Measurements from ENCODE around the gene SPNS1. TPM values are rescaled to one million over a fixed set of nuclear protein-coding genes. Genes with fewer than 3 reads are reported as not detected.
A peak's percentile ranks its signal among the peaks of the same experiment; 100 is the strongest.

The SPNS1 gene
- total RNA-seq, 2 experiments from 2014 or later = 22.1 to 27.6 TPM

DNA sequence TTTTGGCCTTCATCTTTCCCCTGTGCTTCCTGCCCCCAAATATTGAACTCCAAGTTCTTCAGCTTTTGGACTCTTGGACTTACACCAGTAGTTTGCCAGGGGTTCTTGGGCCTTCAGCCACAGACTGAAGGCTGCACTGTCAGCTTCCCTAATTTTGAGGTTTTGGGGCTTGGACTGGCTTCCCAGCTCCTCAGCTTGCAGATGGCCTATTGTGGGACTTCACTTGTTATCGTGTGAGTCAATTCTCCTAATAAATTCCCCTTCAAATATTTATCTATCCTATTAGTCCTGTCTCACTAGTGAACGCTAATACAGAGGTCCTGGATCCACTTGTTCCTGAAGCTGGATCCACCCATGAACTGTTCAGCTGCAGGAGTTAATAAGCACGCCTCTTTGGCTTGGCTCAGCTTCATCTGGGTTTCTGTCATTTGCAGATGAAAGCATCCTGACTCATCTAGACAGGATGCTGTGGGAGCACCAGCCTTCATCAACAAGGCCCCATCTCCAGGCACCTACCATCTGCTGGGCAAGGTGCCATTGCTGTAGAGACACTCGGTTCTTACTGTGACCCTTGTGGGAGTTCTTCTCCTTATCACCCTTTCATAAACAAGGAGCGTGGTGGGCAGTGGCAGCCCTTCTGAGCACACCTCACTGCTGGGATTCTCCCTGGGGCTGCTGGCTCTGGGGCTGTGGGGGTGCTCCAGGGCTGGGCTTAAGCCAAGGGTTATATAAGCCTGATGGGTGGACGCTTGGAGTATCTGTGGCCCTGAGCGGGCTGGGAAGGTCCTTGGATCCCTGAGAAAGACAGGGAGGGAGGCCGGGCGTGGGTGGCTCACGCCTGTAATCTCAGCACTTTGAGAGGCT is 33.4 kb downstream of the SPNS1 start:
- peaks cover 42% of the 10 kb centered on the region for H3K4me1 Mint-ChIP-seq
- H3K36me3 Mint-ChIP-seq = peaks cover 2% of the 10 kb centered on the region
- peak overlapping the region; percentile 13 for H3K4me3 Mint-ChIP-seq
- H3K27me3 Mint-ChIP-seq = no peaks in the 10 kb centered on the region
- ATAC-seq (peak; percentile 93), DNase-seq (peak; percentile 85)
- CTCF ChIA-PET = interaction anchor here (0.9 to 1.2 kb wide), 5 partner anchors 14 to 34 kb away, joined by 3 to 4 read pairs (median 4); no protein-coding TSS in a partner anchor
- H3K9me3 Mint-ChIP-seq (ENCODE audit: low read depth) = no peaks in the 10 kb centered on the region
- H3K27ac Mint-ChIP-seq = peak overlapping the region; percentile 94

- ATAC-seq = peak; percentile 24
Observed at GRCh38 chr16:29009050-29009837, 34.7 kb downstream of the SPNS1 start.

GRCh38 chr16:29009838-29010166 is 35.2 kb downstream of the SPNS1 start:
- Mint-ChIP-seq H3K27me3 (no peaks in the 10 kb centered on the region), H3K27ac (peak overlapping the region; percentile 94), H3K4me3 (no peak overlapping the region), H3K36me3 (peaks cover 2% of the 10 kb centered on the region), H3K4me1 (peaks cover 50% of the 10 kb centered on the region), H3K9me3 (ENCODE audit: low read depth) (no peaks in the 10 kb centered on the region)
- CTCF ChIA-PET = interaction anchor here (0.7 to 2.4 kb wide), 3 partner anchors 12 to 36 kb away, joined by 3 to 11 read pairs (median 10); partner anchors contain the start of gene SPNS1
- no peak for ATAC-seq
- no peak for DNase-seq

More at GRCh38 chr16:29009050-29009837, 34.7 kb downstream of the SPNS1 start:
- Mint-ChIP-seq H3K36me3 (peaks cover 2% of the 10 kb centered on the region), H3K27me3 (no peaks in the 10 kb centered on the region), H3K27ac (peak overlapping the region; percentile 94), H3K4me1 (peaks cover 51% of the 10 kb centered on the region), H3K4me3 (peak overlapping the region; percentile 70), H3K9me3 (ENCODE audit: low read depth) (no peaks in the 10 kb centered on the region)
- CTCF ChIA-PET = interaction anchor here (0.7 to 2.4 kb wide), 4 partner anchors 15 to 36 kb away, joined by 3 to 10 read pairs (median 4); partner anchors contain the start of gene SPNS1
- peak; percentile 63 for DNase-seq

DNA sequence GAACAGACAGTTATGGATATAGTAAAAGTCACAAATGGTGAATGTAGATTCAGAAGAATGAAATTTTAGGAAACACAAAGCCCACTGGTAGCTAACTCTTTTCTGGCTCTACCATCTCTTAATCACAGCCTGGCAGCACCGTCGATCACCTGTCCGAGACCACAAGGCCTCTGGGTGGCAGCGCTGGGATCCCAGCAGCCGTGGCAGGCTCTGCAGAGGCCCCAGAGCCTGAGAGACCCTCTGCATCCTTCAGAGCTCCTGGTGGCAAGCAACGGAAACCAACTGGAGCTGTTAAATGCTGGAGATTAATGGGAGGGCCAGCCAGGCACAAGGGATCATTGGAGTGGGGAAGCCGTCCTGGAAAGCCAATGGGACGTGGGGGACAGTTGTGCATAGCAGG is 36.5 kb downstream of the SPNS1 start:
- no peaks in the 10 kb centered on the region for H3K9me3 Mint-ChIP-seq (ENCODE audit: low read depth)
- DNase-seq (no peak), ATAC-seq (no peak)
- H3K4me1 Mint-ChIP-seq = peaks cover 50% of the 10 kb centered on the region
- CTCF ChIA-PET = interaction anchor here (0.8 to 2.4 kb wide), 5 partner anchors 10 to 37 kb away, joined by 3 to 11 read pairs (median 7); partner anchors contain the start of gene SPNS1
- H3K27ac Mint-ChIP-seq = no peak overlapping the region
- H3K4me3 Mint-ChIP-seq = no peak overlapping the region
- H3K36me3 Mint-ChIP-seq = peaks cover 2% of the 10 kb centered on the region
- H3K27me3 Mint-ChIP-seq = no peaks in the 10 kb centered on the region

DNA sequence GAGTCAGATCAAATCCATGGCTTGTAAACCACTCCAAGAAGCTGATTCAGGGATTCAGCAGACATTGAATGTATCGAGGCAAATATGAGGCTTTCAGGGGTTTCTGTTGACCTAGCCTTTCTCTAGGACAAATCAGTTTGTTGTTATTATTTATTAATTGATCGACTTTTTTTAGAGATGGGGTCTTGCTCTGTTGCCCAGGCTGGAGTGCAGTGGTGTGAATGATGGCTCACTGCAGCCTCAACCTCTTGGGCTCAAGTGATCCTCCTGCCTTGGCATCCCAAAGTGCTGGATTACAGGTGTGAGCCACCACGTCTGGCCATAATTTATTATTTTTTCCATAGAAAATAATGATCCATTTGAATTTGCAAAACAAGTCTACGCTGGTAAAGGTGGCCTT is 37.3 kb downstream of the SPNS1 start:
- DNase-seq (no peak), ATAC-seq (no peak)
- Mint-ChIP-seq H3K36me3 (peaks cover 2% of the 10 kb centered on the region), H3K4me3 (no peak overlapping the region), H3K9me3 (ENCODE audit: low read depth) (no peaks in the 10 kb centered on the region), H3K4me1 (peaks cover 50% of the 10 kb centered on the region), H3K27me3 (no peaks in the 10 kb centered on the region), H3K27ac (no peak overlapping the region)
- CTCF ChIA-PET = interaction anchor here (1.9 to 2.4 kb wide), 3 partner anchors 10 to 38 kb away, joined by 7 to 11 read pairs (median 10); partner anchors contain the start of gene SPNS1

DNA sequence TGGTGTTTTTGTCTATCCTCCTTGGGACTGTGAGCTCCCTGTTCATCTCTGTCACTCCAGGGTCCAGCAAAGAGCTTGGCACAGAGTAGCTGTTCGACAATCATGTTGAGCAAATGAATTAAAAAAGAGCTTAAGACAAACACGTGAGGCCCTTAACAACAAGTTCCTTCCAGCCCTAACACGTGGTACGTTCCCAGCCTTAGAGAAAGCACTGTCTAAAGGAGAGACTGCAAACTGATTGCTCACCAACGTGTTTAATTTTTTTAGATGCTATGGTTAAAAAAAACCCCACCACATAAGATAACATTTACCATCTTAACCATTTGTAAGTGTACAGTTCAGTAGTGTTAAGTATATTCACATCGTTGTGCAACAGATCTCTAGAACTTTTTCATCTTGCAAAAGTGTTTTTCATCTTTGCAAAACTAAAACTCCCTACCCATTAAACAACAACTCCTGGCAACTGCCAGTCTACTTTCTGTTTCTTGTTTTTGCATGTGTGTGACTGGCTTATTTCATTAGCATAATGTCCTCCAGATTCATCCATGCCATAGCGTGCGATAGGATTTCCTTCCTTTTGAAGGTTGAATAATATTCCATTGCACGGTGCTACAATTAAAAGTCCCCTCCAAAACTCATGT is 38.5 kb downstream of the SPNS1 start:
- H3K27me3 Mint-ChIP-seq = no peaks in the 10 kb centered on the region
- no peaks in the 10 kb centered on the region for H3K9me3 Mint-ChIP-seq (ENCODE audit: low read depth)
- ATAC-seq = peak; percentile 14
- peak overlapping the region; percentile 79 for H3K27ac Mint-ChIP-seq
- peaks cover 43% of the 10 kb centered on the region for H3K4me1 Mint-ChIP-seq
- H3K36me3 Mint-ChIP-seq = no peaks in the 10 kb centered on the region
- DNase-seq = no peak
- no peak overlapping the region for H3K4me3 Mint-ChIP-seq
- CTCF ChIA-PET = interaction anchor here (0.9 to 1.2 kb wide), 2 partner anchors 9 to 14 kb away, joined by 3 to 4 read pairs; no protein-coding TSS in a partner anchor

GRCh38 chr16:29014561-29015069 is 40.0 kb downstream of the SPNS1 start:
- no peak for DNase-seq
- Mint-ChIP-seq H3K4me3 (no peak overlapping the region), H3K36me3 (no peaks in the 10 kb centered on the region), H3K27me3 (no peaks in the 10 kb centered on the region), H3K9me3 (ENCODE audit: low read depth) (no peaks in the 10 kb centered on the region), H3K4me1 (peaks cover 28% of the 10 kb centered on the region), H3K27ac (no peak overlapping the region)
- no peak for ATAC-seq
- CTCF ChIA-PET = interaction anchor here (0.7 to 1.6 kb wide), 5 partner anchors 13 to 70 kb away, joined by 3 to 4 read pairs (median 3); no protein-coding TSS in a partner anchor

GRCh38 chr16:29022196-29022595 is 47.6 kb downstream of the SPNS1 start:
- Mint-ChIP-seq H3K27me3 (no peaks in the 10 kb centered on the region), H3K9me3 (ENCODE audit: low read depth) (no peaks in the 10 kb centered on the region), H3K4me3 (no peak overlapping the region), H3K4me1 (peaks cover 43% of the 10 kb centered on the region), H3K36me3 (no peaks in the 10 kb centered on the region), H3K27ac (no peak overlapping the region)
- no peak for DNase-seq
- CTCF ChIA-PET = interaction anchor here (0.7 to 2.3 kb wide), 3 partner anchors 9 to 959 kb away, joined by 3 to 11 read pairs (median 4); no protein-coding TSS in a partner anchor
- ATAC-seq = no peak

GRCh38 chr16:29023279-29024277 is 49.0 kb downstream of the SPNS1 start:
- no peaks in the 10 kb centered on the region for H3K9me3 Mint-ChIP-seq (ENCODE audit: low read depth)
- CTCF ChIA-PET = interaction anchor here (0.5 to 1.3 kb wide), 4 partner anchors 14 to 542 kb away, joined by 3 to 5 read pairs (median 4); no protein-coding TSS in a partner anchor
- no peaks in the 10 kb centered on the region for H3K27me3 Mint-ChIP-seq
- DNase-seq (no peak), ATAC-seq (peak; percentile 48)
- H3K36me3 Mint-ChIP-seq = no peaks in the 10 kb centered on the region
- peaks cover 48% of the 10 kb centered on the region for H3K4me1 Mint-ChIP-seq
- H3K4me3 Mint-ChIP-seq = no peak overlapping the region
- peak overlapping the region; percentile 79 for H3K27ac Mint-ChIP-seq

DNA sequence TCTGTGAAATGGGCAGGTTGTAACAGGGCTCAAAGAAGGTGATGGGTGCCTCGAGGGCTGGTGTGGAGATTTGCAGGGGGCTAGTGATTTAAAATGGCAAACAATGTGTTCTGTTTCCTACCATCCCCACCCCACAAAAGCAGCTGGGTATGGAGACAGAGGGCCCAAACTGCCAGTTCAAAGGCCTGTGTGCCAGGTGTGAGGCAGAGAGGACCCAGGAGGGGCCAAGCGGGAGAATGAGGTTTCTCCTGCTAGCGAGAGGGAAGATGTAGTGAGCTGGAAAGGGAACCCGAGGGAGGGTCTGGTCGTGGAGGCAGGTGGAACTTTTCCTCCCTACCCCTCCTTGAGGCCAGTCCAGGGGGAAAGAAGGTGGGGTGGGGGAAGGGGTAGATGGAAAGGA is 49.7 kb downstream of the SPNS1 start:
- Mint-ChIP-seq H3K4me1 (peaks cover 55% of the 10 kb centered on the region), H3K36me3 (no peaks in the 10 kb centered on the region), H3K27ac (peak overlapping the region; percentile 79), H3K9me3 (ENCODE audit: low read depth) (no peaks in the 10 kb centered on the region), H3K27me3 (no peaks in the 10 kb centered on the region), H3K4me3 (no peak overlapping the region)
- CTCF ChIA-PET = interaction anchor here (0.5 to 1.3 kb wide), 5 partner anchors 14 to 705 kb away, joined by 3 to 5 read pairs (median 3); no protein-coding TSS in a partner anchor
- DNase-seq (no peak), ATAC-seq (no peak)

DNA sequence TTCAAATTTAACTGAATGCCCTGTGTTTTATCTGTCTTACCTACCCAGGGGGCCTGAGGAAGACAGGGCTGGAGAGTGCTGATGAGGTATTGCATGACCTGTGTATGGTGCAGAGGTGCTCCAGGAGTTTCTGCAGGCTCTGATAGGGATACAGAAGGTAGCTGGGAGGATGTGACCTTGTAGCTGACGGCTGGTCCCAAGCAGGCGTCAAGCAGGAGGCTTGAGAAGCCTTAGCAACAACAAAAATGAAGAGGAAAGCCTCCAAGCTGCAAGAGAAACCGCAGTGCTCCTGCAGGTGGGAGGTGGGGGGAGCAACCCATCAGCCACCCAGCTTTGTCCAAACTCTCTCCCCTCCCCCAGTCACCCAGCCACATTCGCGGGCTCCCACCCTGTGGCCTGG is 50.6 kb downstream of the SPNS1 start:
- Mint-ChIP-seq H3K27ac (peak overlapping the region; percentile 54), H3K4me3 (no peak overlapping the region), H3K9me3 (ENCODE audit: low read depth) (no peaks in the 10 kb centered on the region), H3K4me1 (peaks cover 60% of the 10 kb centered on the region), H3K36me3 (no peaks in the 10 kb centered on the region), H3K27me3 (no peaks in the 10 kb centered on the region)
- CTCF ChIA-PET = interaction anchor here (1.2 kb wide), 1 partner anchor 47 kb away, joined by 5 read pairs; no protein-coding TSS in a partner anchor
- DNase-seq (no peak), ATAC-seq (no peak)
